ENCODE measurements around the gene IL12A. TPM values are rescaled to one million over a fixed set of nuclear protein-coding genes. Genes with fewer than 3 reads are reported as not detected.

Gene IL12A
- total RNA-seq, 1 donor from 2014 or later, result 1.5 TPM

- intact Hi-C loops (cut with micrococcal nuclease), result no loop called here
These were observed 33.4 kb downstream of the IL12A start for GRCh38 chr3:160022068-160022467.

- intact Hi-C loops (cut with micrococcal nuclease), result no loop called here
These were observed 34.8 kb downstream of the IL12A start for GRCh38 chr3:160023476-160023875.

- intact Hi-C loops (cut with micrococcal nuclease), result loop anchor here (1.0 to 5.0 kb wide), 8 partner anchors 15 to 775 kb away; partner anchors contain the start of genes C3orf80, IFT80, IL12A and KPNA4
These were observed 39.0 kb downstream of the IL12A start for GRCh38 chr3:160027541-160028195.

GRCh38 chr3:160035757-160036156, 47.1 kb downstream of the IL12A start:
- intact Hi-C loops (cut with micrococcal nuclease), result no loop called here

- intact Hi-C loops (cut with micrococcal nuclease), result no loop called here
These were observed 50.4 kb downstream of the IL12A start for GRCh38 chr3:160038862-160039562.

- intact Hi-C loops (cut with micrococcal nuclease), result no loop called here
These were observed 51.5 kb downstream of the IL12A start for GRCh38 chr3:160040181-160040580.

- intact Hi-C loops (cut with micrococcal nuclease), result no loop called here
These were observed 52.8 kb downstream of the IL12A start for GRCh38 chr3:160041465-160041864.

- intact Hi-C loops (cut with micrococcal nuclease), result no loop called here
These were observed 55.5 kb downstream of the IL12A start for GRCh38 chr3:160044121-160044520.

Other genes with a start within 250 kb of the IL12A start
- not detected in 2 replicates for gene SCHIP1, start 149.0 kb upstream of the IL12A start, total RNA-seq
- 0.17 TPM in 1 of 2 replicates, not detected in the other for gene C3orf80, start 236.6 kb downstream of the IL12A start, total RNA-seq

Measured in T-helper 1 cell treated with Interleukin-12 subunit alpha and Interleukin-12 subunit beta and Interleukin-4 antibody, amounts not matched to agents 30 ng/mL and 1 ng/mL, for 36 hours (primary cell).